ENCODE results near the gene PLCB2.

PLCB2 gene

GRCh38 chr15:40293905-40294895 lies 13.5 kb downstream of the PLCB2 start:
- Histone ChIP-seq H3K36me3 (ENCODE audit: control insufficient read depth, insufficient read depth, low read length) (no peaks in the 10 kb centered on the region), H3K27me3 (ENCODE audit: control insufficient read depth, insufficient read depth, low read length) (peaks cover 10% of the 10 kb centered on the region), H3K4me1 (ENCODE audit: control insufficient read depth, insufficient read depth, low read length) (peaks cover 6% of the 10 kb centered on the region), H3K9me3 (ENCODE audit: control insufficient read depth, insufficient read depth, low read length) (no peaks in the 10 kb centered on the region), H3K4me3 (ENCODE audit: low read length) (no peak overlapping the region), H3K27ac (ENCODE audit: low read length) (no peak overlapping the region)
- no CpG with 5 or more reads among the region's 20 CpGs for WGBS (ENCODE audit: insufficient coverage, insufficient read length)
- no peak for DNase-seq (ENCODE audit: low read depth, low spot score)

GRCh38 chr15:40293006-40293405 lies 14.7 kb downstream of the PLCB2 start:
- Histone ChIP-seq H3K4me3 (ENCODE audit: low read length) (no peak overlapping the region), H3K9me3 (ENCODE audit: control insufficient read depth, insufficient read depth, low read length) (no peaks in the 10 kb centered on the region), H3K27me3 (ENCODE audit: control insufficient read depth, insufficient read depth, low read length) (peaks cover 10% of the 10 kb centered on the region), H3K36me3 (ENCODE audit: control insufficient read depth, insufficient read depth, low read length) (no peaks in the 10 kb centered on the region), H3K27ac (ENCODE audit: low read length) (no peak overlapping the region), H3K4me1 (ENCODE audit: control insufficient read depth, insufficient read depth, low read length) (peaks cover 6% of the 10 kb centered on the region)
- DNase-seq (ENCODE audit: low read depth, low spot score): no peak

DNA sequence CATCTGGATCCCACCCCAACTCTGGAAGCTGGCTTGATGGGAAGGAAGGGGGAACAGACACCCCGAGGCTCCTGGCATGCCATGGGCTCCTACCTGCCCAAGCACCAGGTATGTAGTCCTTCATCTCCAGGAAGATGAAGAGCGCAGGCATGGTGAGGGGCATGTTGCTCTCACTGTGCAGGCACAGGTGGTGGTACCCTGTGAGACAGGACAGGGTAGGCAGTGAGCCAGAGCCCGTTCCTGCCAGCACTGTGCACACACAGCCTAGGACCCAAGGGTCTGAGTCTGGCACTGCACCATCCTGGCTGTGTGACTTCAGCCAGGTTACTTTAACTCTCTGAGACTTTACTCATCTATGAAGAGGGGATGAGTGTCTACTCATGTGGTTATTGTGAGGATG lies 15.5 kb downstream of the PLCB2 start:
- no peak overlapping the region for H3K27ac ChIP-seq (ENCODE audit: low read length)
- no peak overlapping the region for H3K4me3 ChIP-seq (ENCODE audit: low read length)
- peaks cover 10% of the 10 kb centered on the region for H3K27me3 ChIP-seq (ENCODE audit: control insufficient read depth, insufficient read depth, low read length)
- no CpG with 5 or more reads among the region's 3 CpGs for WGBS (ENCODE audit: insufficient coverage, insufficient read length)
- DNase-seq (ENCODE audit: low read depth, low spot score): no peak
- no peaks in the 10 kb centered on the region for H3K9me3 ChIP-seq (ENCODE audit: control insufficient read depth, insufficient read depth, low read length)
- peaks cover 6% of the 10 kb centered on the region for H3K4me1 ChIP-seq (ENCODE audit: control insufficient read depth, insufficient read depth, low read length)
- no peaks in the 10 kb centered on the region for H3K36me3 ChIP-seq (ENCODE audit: control insufficient read depth, insufficient read depth, low read length)

DNA sequence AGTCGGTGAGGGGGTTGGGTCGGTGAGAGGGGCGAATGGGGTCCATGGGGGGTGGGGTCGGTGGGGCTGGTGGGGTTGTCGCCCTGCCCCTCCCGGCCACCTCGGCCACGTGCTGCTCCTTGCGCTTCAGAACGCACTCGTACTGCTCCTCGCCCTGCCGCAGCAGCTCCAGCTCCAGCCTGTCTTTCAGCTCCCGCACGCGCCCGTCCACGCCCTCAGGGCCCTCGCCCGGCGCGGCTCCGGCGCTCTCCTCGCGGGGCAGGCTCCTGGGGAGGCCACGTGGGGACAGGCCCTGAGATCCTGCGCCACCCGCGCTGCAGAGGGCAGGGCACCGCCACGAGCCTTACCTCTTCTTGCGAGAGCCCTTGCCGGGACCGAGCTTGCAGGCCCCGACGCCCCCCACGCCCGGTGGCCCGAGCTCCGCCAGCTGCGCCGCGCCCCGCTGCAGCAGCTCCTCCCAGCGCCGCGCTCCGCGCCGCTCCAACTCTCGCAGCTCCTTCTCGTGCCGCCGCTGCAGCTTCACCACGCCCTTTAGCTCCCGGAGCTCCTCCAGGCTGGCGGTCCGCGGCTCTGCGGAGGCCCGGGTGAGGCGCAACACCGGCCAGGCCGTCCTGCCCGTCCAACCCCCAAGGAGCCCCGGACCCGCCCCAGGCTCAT lies 16.7 kb downstream of the PLCB2 start:
- no peaks in the 10 kb centered on the region for H3K9me3 ChIP-seq (ENCODE audit: control insufficient read depth, insufficient read depth, low read length)
- H3K27ac ChIP-seq (ENCODE audit: low read length): no peak overlapping the region
- H3K27me3 ChIP-seq (ENCODE audit: control insufficient read depth, insufficient read depth, low read length): peaks cover 10% of the 10 kb centered on the region
- peak overlapping the region; percentile 14; the same call in 1 of the 2 replicates for H3K4me3 ChIP-seq (ENCODE audit: low read length)
- DNase-seq (ENCODE audit: low read depth, low spot score): no peak
- no peaks in the 10 kb centered on the region for H3K36me3 ChIP-seq (ENCODE audit: control insufficient read depth, insufficient read depth, low read length)
- no CpG with 5 or more reads among the region's 68 CpGs for WGBS (ENCODE audit: insufficient coverage, insufficient read length)
- H3K4me1 ChIP-seq (ENCODE audit: control insufficient read depth, insufficient read depth, low read length): peaks cover 3% of the 10 kb centered on the region

GRCh38 chr15:40290545-40290917 lies 17.2 kb downstream of the PLCB2 start:
- no peak overlapping the region for H3K4me3 ChIP-seq (ENCODE audit: low read length)
- H3K27ac ChIP-seq (ENCODE audit: low read length): no peak overlapping the region
- H3K4me1 ChIP-seq (ENCODE audit: control insufficient read depth, insufficient read depth, low read length): peaks cover 3% of the 10 kb centered on the region
- no peaks in the 10 kb centered on the region for H3K9me3 ChIP-seq (ENCODE audit: control insufficient read depth, insufficient read depth, low read length)
- WGBS (ENCODE audit: insufficient coverage, insufficient read length): no CpG with 5 or more reads among the region's 12 CpGs
- H3K27me3 ChIP-seq (ENCODE audit: control insufficient read depth, insufficient read depth, low read length): peaks cover 10% of the 10 kb centered on the region
- no peak for DNase-seq (ENCODE audit: low read depth, low spot score)
- H3K36me3 ChIP-seq (ENCODE audit: control insufficient read depth, insufficient read depth, low read length): no peaks in the 10 kb centered on the region

DNA sequence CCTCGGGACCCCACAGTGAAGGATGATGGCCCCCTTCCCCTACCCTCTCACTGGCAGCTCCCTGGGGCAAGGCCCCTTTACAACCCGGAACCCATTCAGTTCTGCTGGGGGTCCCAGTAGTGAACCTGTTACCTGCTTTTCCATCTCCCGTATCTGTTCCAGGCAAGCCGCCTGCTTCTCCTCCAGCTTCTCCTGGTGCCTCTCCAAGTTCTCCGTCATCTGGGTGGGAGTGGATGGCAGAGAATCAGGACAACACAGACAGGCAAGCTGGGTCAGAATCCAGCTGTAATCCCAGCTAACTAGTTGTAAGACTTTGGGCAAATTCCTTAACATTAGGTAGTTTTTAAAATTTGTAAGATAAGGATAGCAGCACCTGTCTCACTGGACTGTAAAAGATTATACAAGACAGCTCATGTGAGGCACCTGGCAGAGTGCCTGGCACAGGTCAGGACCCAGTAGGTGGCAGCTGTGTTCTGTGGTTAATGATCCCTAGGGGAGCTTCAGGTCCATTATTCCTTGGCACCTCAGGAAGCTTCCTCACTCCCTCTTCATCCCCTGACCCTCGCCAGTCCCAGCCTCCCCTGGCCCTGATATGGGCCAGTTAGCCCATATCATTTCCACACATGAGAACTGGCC lies 18.5 kb downstream of the PLCB2 start:
- H3K27me3 ChIP-seq (ENCODE audit: control insufficient read depth, insufficient read depth, low read length): peaks cover 13% of the 10 kb centered on the region
- DNase-seq (ENCODE audit: low read depth, low spot score): no peak
- no CpG with 5 or more reads among the region's 6 CpGs for WGBS (ENCODE audit: insufficient coverage, insufficient read length)

GRCh38 chr15:40287968-40288367 lies 19.8 kb downstream of the PLCB2 start:
- WGBS (ENCODE audit: insufficient coverage, insufficient read length): no CpG with 5 or more reads among the region's 4 CpGs
- peaks cover 25% of the 10 kb centered on the region for H3K27me3 ChIP-seq (ENCODE audit: control insufficient read depth, insufficient read depth, low read length)

More for the DNA sequence above, 18.5 kb downstream of the PLCB2 start:
- no peaks in the 10 kb centered on the region for H3K36me3 ChIP-seq (ENCODE audit: control insufficient read depth, insufficient read depth, low read length)
- H3K4me1 ChIP-seq (ENCODE audit: control insufficient read depth, insufficient read depth, low read length): peaks cover 3% of the 10 kb centered on the region
- H3K27ac ChIP-seq (ENCODE audit: low read length): no peak overlapping the region
- H3K9me3 ChIP-seq (ENCODE audit: control insufficient read depth, insufficient read depth, low read length): no peaks in the 10 kb centered on the region
- no peak overlapping the region for H3K4me3 ChIP-seq (ENCODE audit: low read length)

DNA sequence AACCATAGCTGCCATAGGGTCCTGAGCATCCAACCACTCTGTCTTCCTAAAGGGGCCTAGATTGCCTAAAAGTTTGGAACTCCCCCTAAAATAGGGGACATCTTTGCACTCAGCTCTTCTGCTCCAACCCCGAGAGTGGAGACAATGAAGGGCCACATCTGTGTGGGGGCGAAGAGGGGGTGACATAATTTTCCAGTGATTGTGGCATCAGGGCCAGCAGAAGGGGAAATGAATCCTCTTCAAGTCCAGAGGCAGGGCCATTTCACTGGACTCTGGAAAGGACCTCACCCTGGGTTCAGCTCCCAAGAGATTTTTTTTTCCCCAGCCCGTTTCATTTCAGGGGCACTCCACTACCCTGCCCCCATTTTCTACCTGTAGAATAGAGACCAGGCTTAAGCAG lies 20.2 kb downstream of the PLCB2 start:
- no peaks in the 10 kb centered on the region for H3K9me3 ChIP-seq (ENCODE audit: control insufficient read depth, insufficient read depth, low read length)
- peaks cover 29% of the 10 kb centered on the region for H3K27me3 ChIP-seq (ENCODE audit: control insufficient read depth, insufficient read depth, low read length)
- H3K27ac ChIP-seq (ENCODE audit: low read length): no peak overlapping the region
- no CpG with 5 or more reads among the region's 3 CpGs for WGBS (ENCODE audit: insufficient coverage, insufficient read length)
- no peak for DNase-seq (ENCODE audit: low read depth, low spot score)
- H3K36me3 ChIP-seq (ENCODE audit: control insufficient read depth, insufficient read depth, low read length): no peaks in the 10 kb centered on the region
- H3K4me3 ChIP-seq (ENCODE audit: low read length): no peak overlapping the region
- peaks cover 3% of the 10 kb centered on the region for H3K4me1 ChIP-seq (ENCODE audit: control insufficient read depth, insufficient read depth, low read length)

More at GRCh38 chr15:40287968-40288367, 19.8 kb downstream of the PLCB2 start:
- Histone ChIP-seq H3K36me3 (ENCODE audit: control insufficient read depth, insufficient read depth, low read length) (no peaks in the 10 kb centered on the region), H3K9me3 (ENCODE audit: control insufficient read depth, insufficient read depth, low read length) (no peaks in the 10 kb centered on the region), H3K4me1 (ENCODE audit: control insufficient read depth, insufficient read depth, low read length) (peaks cover 3% of the 10 kb centered on the region), H3K4me3 (ENCODE audit: low read length) (no peak overlapping the region), H3K27ac (ENCODE audit: low read length) (no peak overlapping the region)
- no peak for DNase-seq (ENCODE audit: low read depth, low spot score)

DNA sequence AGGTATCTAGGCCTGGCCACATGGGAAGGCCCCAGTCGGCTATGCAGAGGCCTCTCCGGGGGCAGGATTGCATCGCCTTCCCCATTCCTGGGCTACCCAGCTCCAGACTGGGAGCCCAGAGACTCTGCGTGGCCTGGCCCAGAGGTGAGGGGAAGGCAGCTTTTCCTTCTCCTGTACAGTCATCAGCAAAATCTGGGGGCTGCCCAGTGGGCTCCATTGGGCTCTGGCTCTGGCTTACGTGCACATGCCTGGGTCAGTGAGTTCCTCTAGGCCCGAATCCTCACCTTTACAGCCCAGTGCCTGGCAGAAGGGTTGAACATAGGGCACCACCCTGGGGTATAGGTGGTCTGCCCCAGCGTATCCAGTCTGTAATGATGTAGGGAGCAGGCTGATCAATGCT lies 20.9 kb downstream of the PLCB2 start:
- H3K4me1 ChIP-seq (ENCODE audit: control insufficient read depth, insufficient read depth, low read length): peaks cover 2% of the 10 kb centered on the region
- H3K9me3 ChIP-seq (ENCODE audit: control insufficient read depth, insufficient read depth, low read length): no peaks in the 10 kb centered on the region
- DNase-seq (ENCODE audit: low read depth, low spot score): no peak
- WGBS (ENCODE audit: insufficient coverage, insufficient read length): no CpG with 5 or more reads among the region's 7 CpGs
- no peak overlapping the region for H3K4me3 ChIP-seq (ENCODE audit: low read length)
- H3K27ac ChIP-seq (ENCODE audit: low read length): no peak overlapping the region
- H3K27me3 ChIP-seq (ENCODE audit: control insufficient read depth, insufficient read depth, low read length): peaks cover 27% of the 10 kb centered on the region
- no peaks in the 10 kb centered on the region for H3K36me3 ChIP-seq (ENCODE audit: control insufficient read depth, insufficient read depth, low read length)

DNA sequence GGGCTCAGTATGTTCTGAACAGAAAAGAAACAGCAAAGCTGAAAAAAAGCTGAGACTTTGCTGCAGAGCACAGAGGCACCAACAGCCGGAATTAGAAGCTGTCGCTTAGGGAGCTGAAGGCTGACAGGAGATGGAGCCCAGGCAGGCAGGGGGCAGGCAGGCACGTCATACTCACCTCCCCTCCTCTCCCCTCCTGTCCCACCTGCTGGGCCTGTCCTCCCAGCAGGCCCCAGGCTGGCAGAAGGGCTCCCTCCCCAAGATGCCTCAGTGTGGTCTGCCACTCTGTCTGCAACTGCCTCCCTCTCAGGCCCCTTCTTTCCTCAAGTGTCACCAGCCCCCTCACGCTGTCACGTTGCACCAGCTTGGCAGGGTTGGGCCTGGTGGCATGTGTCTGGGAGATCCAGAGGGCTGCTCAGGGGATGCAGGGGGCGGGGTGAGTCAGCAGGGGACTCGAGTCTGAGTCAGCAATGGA lies 21.6 kb downstream of the PLCB2 start:
- Histone ChIP-seq H3K4me1 (ENCODE audit: control insufficient read depth, insufficient read depth, low read length) (peaks cover 1% of the 10 kb centered on the region; the same call in 1 of the 2 replicates), H3K27me3 (ENCODE audit: control insufficient read depth, insufficient read depth, low read length) (peaks cover 30% of the 10 kb centered on the region), H3K4me3 (ENCODE audit: low read length) (no peak overlapping the region), H3K27ac (ENCODE audit: low read length) (no peak overlapping the region), H3K9me3 (ENCODE audit: control insufficient read depth, insufficient read depth, low read length) (no peaks in the 10 kb centered on the region), H3K36me3 (ENCODE audit: control insufficient read depth, insufficient read depth, low read length) (no peaks in the 10 kb centered on the region)
- no peak for DNase-seq (ENCODE audit: low read depth, low spot score)
- no CpG with 5 or more reads among the region's 7 CpGs for WGBS (ENCODE audit: insufficient coverage, insufficient read length)

All from iPS DF 6.9 (cell line).